GM19397 (cell line): Measurements from ENCODE around the gene CHCHD3.

Source experiments
- ATAC-seq: cut with Tn5 transposase; IDR thresholded peaks from one replicate; pipeline ENCODE4 v1.9.1; 2021; ENCODE audit warnings: mild to moderate bottlenecking, moderate library complexity; ENCODE audit not compliant: unreplicated experiment

The CHCHD3 gene

GRCh38 chr7:132782777-132783640, 298.9 kb downstream of the CHCHD3 start:
- ATAC-seq, result no peak

GRCh38 chr7:132780822-132781221, 301.1 kb downstream of the CHCHD3 start:
- no peak for ATAC-seq

GRCh38 chr7:132779164-132779563, 302.7 kb downstream of the CHCHD3 start:
- ATAC-seq, result no peak

GRCh38 chr7:132778761-132779160, 303.1 kb downstream of the CHCHD3 start:
- no peak for ATAC-seq

- ATAC-seq, result no peak
Observed at GRCh38 chr7:132777956-132778355, 303.9 kb downstream of the CHCHD3 start.

- no peak for ATAC-seq
Observed at GRCh38 chr7:132777414-132777813, 304.5 kb downstream of the CHCHD3 start.

- no peak for ATAC-seq
Observed at GRCh38 chr7:132776048-132776620, 305.8 kb downstream of the CHCHD3 start.

- no peak for ATAC-seq
Observed at GRCh38 chr7:132773527-132773956, 308.3 kb downstream of the CHCHD3 start.

GRCh38 chr7:132771301-132771730, 310.6 kb downstream of the CHCHD3 start:
- ATAC-seq, result no peak

- ATAC-seq, result no peak
Observed at GRCh38 chr7:132770055-132770454, 311.8 kb downstream of the CHCHD3 start.

- no peak for ATAC-seq
Observed at GRCh38 chr7:132769280-132769679, 312.6 kb downstream of the CHCHD3 start.

GRCh38 chr7:132768099-132768498, 313.8 kb downstream of the CHCHD3 start:
- no peak for ATAC-seq

- ATAC-seq, result no peak
Observed at GRCh38 chr7:132767378-132767777, 314.5 kb downstream of the CHCHD3 start.

GRCh38 chr7:132766660-132767059, 315.2 kb downstream of the CHCHD3 start:
- ATAC-seq, result no peak

- no peak for ATAC-seq
Observed at GRCh38 chr7:132765861-132766260, 316.0 kb downstream of the CHCHD3 start.

GRCh38 chr7:132764762-132765161, 317.1 kb downstream of the CHCHD3 start:
- no peak for ATAC-seq

- no peak for ATAC-seq
Observed at GRCh38 chr7:132760866-132761265, 321.0 kb downstream of the CHCHD3 start.

GRCh38 chr7:132760244-132760623, 321.7 kb downstream of the CHCHD3 start:
- no peak for ATAC-seq

GRCh38 chr7:132759482-132760243, 322.2 kb downstream of the CHCHD3 start:
- no peak for ATAC-seq

GRCh38 chr7:132758986-132759385, 322.9 kb downstream of the CHCHD3 start:
- ATAC-seq, result no peak

GRCh38 chr7:132757783-132758182, 324.1 kb downstream of the CHCHD3 start:
- ATAC-seq, result no peak
